GM19452 (cell line): Measurements from ENCODE around the gene ATP9A.
"Not testable (repeated sequence)": the region's sequence is repeated elsewhere in the genome, so short reads cannot be mapped to it uniquely, and the experiment has no call there.

ENCODE experiments used
- ATAC-seq: cut with Tn5 transposase; IDR thresholded peaks from one replicate; pipeline ENCODE4 v1.9.1; 2021; ENCODE audit not compliant: unreplicated experiment

Gene ATP9A

GRCh38 chr20:51767867-51768758, at the start of gene ATP9A:
Gene ATP9A (minus strand): TSS chr20:51768390. CDS start chr20:51768369, 21 bp downstream.
- ATAC-seq: no peak

- not testable (repeated sequence) for ATAC-seq
Measured at GRCh38 chr20:51816856-51817255, 48.7 kb upstream of the ATP9A start.

GRCh38 chr20:51815383-51816076, 47.3 kb upstream of the ATP9A start:
- ATAC-seq: no peak

- ATAC-seq: no peak
Measured at GRCh38 chr20:51812861-51813260, 44.7 kb upstream of the ATP9A start.

GRCh38 chr20:51811514-51812128, 43.4 kb upstream of the ATP9A start:
- no peak for ATAC-seq

- no peak for ATAC-seq
Measured at GRCh38 chr20:51811042-51811355, 42.8 kb upstream of the ATP9A start.

- no peak for ATAC-seq
Measured at GRCh38 chr20:51810155-51811041, 42.2 kb upstream of the ATP9A start.

- no peak for ATAC-seq
Measured at GRCh38 chr20:51807720-51808250, 39.6 kb upstream of the ATP9A start.

GRCh38 chr20:51804754-51805153, 36.6 kb upstream of the ATP9A start:
- ATAC-seq: no peak

- no peak for ATAC-seq
Measured at GRCh38 chr20:51803148-51803854, 35.1 kb upstream of the ATP9A start.

GRCh38 chr20:51802170-51802751, 34.1 kb upstream of the ATP9A start, which contains the start of gene SALL4:
Gene SALL4 (minus strand): TSS chr20:51802521. CDS start chr20:51802408, 113 bp downstream.
- ATAC-seq: no peak

- ATAC-seq: no peak
Measured at GRCh38 chr20:51801823-51802123, 33.6 kb upstream of the ATP9A start.

GRCh38 chr20:51801122-51801822, 33.1 kb upstream of the ATP9A start:
- no peak for ATAC-seq

- ATAC-seq: no peak
Measured at GRCh38 chr20:51800872-51801121, 32.6 kb upstream of the ATP9A start.

GRCh38 chr20:51800060-51800871, 32.1 kb upstream of the ATP9A start:
- ATAC-seq: no peak

- ATAC-seq: no peak
Measured at GRCh38 chr20:51799401-51799860, 31.2 kb upstream of the ATP9A start.

- ATAC-seq: no peak
Measured at GRCh38 chr20:51797357-51798025, 29.3 kb upstream of the ATP9A start.

GRCh38 chr20:51796340-51796739, 28.1 kb upstream of the ATP9A start:
- ATAC-seq: no peak
